ENCODE measurements around the gene SLIT1. TPM values are rescaled to one million over a fixed set of nuclear protein-coding genes. Genes with fewer than 3 reads are reported as not detected.

Gene SLIT1
- total and polyA plus RNA-seq, 2 of the 8 experiments (the other 6 are each of a cell fraction or from before 2014, with no cell fraction given) = 0.70 to 0.88 TPM

DNA sequence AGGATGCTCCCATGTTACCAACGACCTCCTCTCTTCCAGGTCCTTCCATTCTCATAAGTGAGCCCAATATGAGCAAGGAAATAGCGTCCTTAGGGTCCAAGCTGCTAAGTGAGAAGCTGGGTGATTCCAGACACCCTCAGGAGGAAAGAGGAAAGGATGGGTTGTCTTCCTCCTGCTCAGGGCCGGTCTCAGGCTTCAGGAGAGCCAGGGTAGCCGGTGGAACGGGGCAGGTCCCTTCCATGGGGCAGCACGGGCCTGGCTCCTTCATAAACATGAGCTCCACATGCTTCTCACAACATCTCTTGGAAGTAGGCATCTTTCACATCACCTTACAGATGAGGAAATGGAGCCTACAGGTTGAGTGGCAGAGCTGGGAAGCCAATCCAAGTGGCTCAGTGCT is 12.7 kb downstream of the SLIT1 start:
- no peaks in the 10 kb centered on the region for H3K79me2 ChIP-seq (ENCODE audit: control insufficient read depth in 1 of 2, insufficient read depth in 2 of 2, low read length in 2 of 2)
- H3K9me3 ChIP-seq (ENCODE audit: insufficient read depth in 2 of 2, low read depth in 1 of 2, low read length in 1 of 2) = no peaks in the 10 kb centered on the region
- H3K36me3 ChIP-seq (ENCODE audit: control insufficient read depth in 2 of 4, insufficient read depth in 4 of 4, low read length in 3 of 4) = no peaks in the 10 kb centered on the region
- ChIA-PET CTCF (ENCODE audit: partially characterized antibody) (interaction anchor here (0.7 to 20.0 kb wide), 14 partner anchors 8 to 136 kb away, joined by 3 to 320 read pairs (median 5); no protein-coding TSS in a partner anchor), POLR2A (ENCODE audit: partially characterized antibody) (interaction anchor here (1.2 to 1.6 kb wide), 2 partner anchors 9 to 254 kb away, joined by 3 to 7 read pairs; no protein-coding TSS in a partner anchor)
- H4K8ac ChIP-seq (ENCODE audit: extremely low read depth, insufficient read depth, low read length) = no peak overlapping the region
- 90% methylated on average over 6 of the region's 6 CpGs; no CpG with 5 or more reads in 1 of the 2 experiments for WGBS, 2 experiments (ENCODE audit: extremely low coverage in 1 of 2, insufficient coverage in 1 of 2, insufficient read length in 1 of 2, insufficient replicate concordance in 2 of 2, low coverage in 1 of 2, low lambda C conversion rate in 2 of 2, missing lambda C conversion rate in 1 of 2)
- H3K9ac ChIP-seq (replicated peaks in 1 of 4; ENCODE audit: extremely low read depth in 1 of 4, low read depth in 3 of 4, low read length in 3 of 4) = no peak overlapping the region
- no peak overlapping the region for H3K27ac ChIP-seq (ENCODE audit: low read depth, low read length)
- DNase-seq (ENCODE audit: low read depth in 1 of 2, low spot score in 2 of 2) = no peak
- H2AK5ac ChIP-seq (ENCODE audit: low read depth, low read length) = no peak overlapping the region
- H3K4ac ChIP-seq (replicated peaks; ENCODE audit: insufficient read length, low read depth, low read length) = no peak overlapping the region
- no peak overlapping the region for H2AFZ ChIP-seq (ENCODE audit: low read length)
- no peak overlapping the region for H2BK20ac ChIP-seq (ENCODE audit: low read length)
- H3K79me1 ChIP-seq (ENCODE audit: low read depth, low read length) = no peaks in the 10 kb centered on the region
- no peak overlapping the region for H3K14ac ChIP-seq (ENCODE audit: insufficient read length)
- H3K27me3 ChIP-seq (replicated peaks in 1 of 4; ENCODE audit: control insufficient read depth in 3 of 4, extremely low read depth in 1 of 4, insufficient read depth in 3 of 4, low read length in 3 of 4) = no peaks in the 10 kb centered on the region
- H2BK120ac ChIP-seq (replicated peaks; ENCODE audit: low read depth, low read length) = no peak overlapping the region
- H3K4me1 ChIP-seq (replicated peaks in 1 of 4; ENCODE audit: control insufficient read depth in 3 of 4, insufficient read depth in 4 of 4, low read length in 3 of 4) = peaks cover 0 to 1% (median 0%) of the 10 kb centered on the region in 4 experiments; a peak in 2 of 7 replicates
- H3K56ac ChIP-seq (replicated peaks; ENCODE audit: insufficient read length, low read depth, low read length) = no peak overlapping the region
- H3K4me2 ChIP-seq (ENCODE audit: insufficient read depth in 1 of 2, low read depth in 2 of 2, low read length in 2 of 2) = no peak overlapping the region
- H3K23me2 ChIP-seq (ENCODE audit: low read depth, low read length) = no peaks in the 10 kb centered on the region
- no peak overlapping the region for H4K91ac ChIP-seq (replicated peaks; ENCODE audit: insufficient read length, low read length)
- H2BK15ac ChIP-seq (ENCODE audit: low read length) = no peak overlapping the region
- no peak overlapping the region for H3K23ac ChIP-seq (ENCODE audit: insufficient read length)
- H4K5ac ChIP-seq (ENCODE audit: insufficient read length, low read depth, low read length) = no peak overlapping the region
- no peak overlapping the region for H2BK5ac ChIP-seq (ENCODE audit: low read depth, low read length)
- no peak for FAIRE-seq
- H3K18ac ChIP-seq (ENCODE audit: extremely low read depth, low read length) = no peak overlapping the region
- no peaks in the 10 kb centered on the region for H4K20me1 ChIP-seq (replicated peaks in 1 of 2; ENCODE audit: control insufficient read depth in 1 of 2, insufficient read depth in 2 of 2, low read length in 2 of 2)
- no peak overlapping the region for H3K4me3 ChIP-seq (ENCODE audit: extremely low read depth in 1 of 4, insufficient read depth in 2 of 4, low read depth in 3 of 4, low read length in 4 of 4)
- no peak overlapping the region for H2BK12ac ChIP-seq (ENCODE audit: low read depth, low read length)
- TF ChIP-seq RXRA (IDR thresholded peaks at IDR 0.05; ENCODE audit: insufficient read depth, low read depth, low read length) (no peak), GABPA (IDR thresholded peaks at IDR 0.05; ENCODE audit: borderline replicate concordance, insufficient read depth, low read length) (no peak), POLR2AphosphoS5 (IDR thresholded peaks at IDR 0.05; ENCODE audit: low read depth, low read length) (no peak), BRCA1 (IDR thresholded peaks at IDR 0.05; ENCODE audit: low read depth, low read length) (no peak), RAD21 (IDR thresholded peaks at IDR 0.05 in 1 of 2, conservative IDR thresholded peaks at IDR 0.05 in 1 of 2; ENCODE audit: low read depth in 2 of 2, low read length in 2 of 2) (no peak), GTF2F1 (IDR thresholded peaks at IDR 0.05; ENCODE audit: borderline replicate concordance, low read depth, low read length) (no peak), TAF1 (IDR thresholded peaks at IDR 0.05; ENCODE audit: low read depth, low read length) (no peak), RNF2 (IDR thresholded peaks at IDR 0.05; ENCODE audit: borderline replicate concordance, low read depth, low read length, missing control alignments, poor library complexity, severe bottlenecking) (no peak), RFX5 (IDR thresholded peaks at IDR 0.05; ENCODE audit: borderline replicate concordance, low read depth, low read length) (no peak), ASH2L (IDR thresholded peaks at IDR 0.05; ENCODE audit: low read length) (no peak), EGR1 (IDR thresholded peaks at IDR 0.05; ENCODE audit: borderline replicate concordance, low read depth, low read length) (no peak), SIX5 (IDR thresholded peaks at IDR 0.05; ENCODE audit: low read depth, low read length) (no peak)
- TF ChIP-seq, protein P1, sequence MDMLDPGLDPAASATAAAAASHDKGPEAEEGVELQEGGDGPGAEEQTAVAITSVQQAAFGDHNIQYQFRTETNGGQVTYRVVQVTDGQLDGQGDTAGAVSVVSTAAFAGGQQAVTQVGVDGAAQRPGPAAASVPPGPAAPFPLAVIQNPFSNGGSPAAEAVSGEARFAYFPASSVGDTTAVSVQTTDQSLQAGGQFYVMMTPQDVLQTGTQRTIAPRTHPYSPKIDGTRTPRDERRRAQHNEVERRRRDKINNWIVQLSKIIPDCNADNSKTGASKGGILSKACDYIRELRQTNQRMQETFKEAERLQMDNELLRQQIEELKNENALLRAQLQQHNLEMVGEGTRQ (IDR thresholded peaks at IDR 0.05; ENCODE audit: low read length) = no peak

Measured in H1 (cell line).